Panc1 (cell line): ENCODE results near the gene C1S. TPM values are rescaled to one million over a fixed set of nuclear protein-coding genes. Genes with fewer than 3 reads are reported as not detected.

ENCODE experiments used
- ATAC-seq: fragments of 200-7000 bp; cut with Tn5 transposase; 2 replicates; pipeline ENCODE4 v1.9.1; 2020; ENCODE audit warnings: mild to moderate bottlenecking, moderate library complexity
- BruUV-seq: library from RNA; stranded (reverse); fragments of 400-500 nt; replicated peaks from 2 replicates; lab custom pipeline; 2021; lab: Mats Ljungman, UMichigan
- CTCF ChIA-PET: fragments of 300-600 bp; sonication (Branson Sonifier 250); formaldehyde crosslinking; loops from one replicate; lab custom pipeline; 2022; ENCODE audit warnings: antibody characterized with exemption; lab: Charles Lee
- POLR2A ChIA-PET: fragments of 300-600 bp; sonication (Branson Sonifier 250); formaldehyde crosslinking; loops from one replicate; lab custom pipeline; 2022; ENCODE audit warnings: antibody characterized with exemption; lab: Charles Lee
- DNase-seq: peaks from one replicate; pipeline ENCODE4 v3.0.0-alpha.2; 2010; ENCODE audit warnings: low read depth, low spot score
- H3K27ac ChIP-seq: 2 replicates; pipeline ENCODE4 v1.5.1; 2011; ENCODE audit warnings: mild to moderate bottlenecking, low read length, inconsistent platforms
- H3K27me3 ChIP-seq: fragments of 200-500 bp; sonication (Bioruptor generic); 2 replicates; pipeline ENCODE4 v1.6.0; 2014; ENCODE audit warnings: low read length, inconsistent platforms; ENCODE audit not compliant: control insufficient read depth, insufficient read depth
- H3K36me3 ChIP-seq: fragments of 200-500 bp; sonication (Bioruptor generic); 2 replicates; pipeline ENCODE4 v1.5.1; 2014; ENCODE audit warnings: inconsistent platforms, mild to moderate bottlenecking, low read length, moderate library complexity; ENCODE audit not compliant: control insufficient read depth, insufficient read depth
- H3K4me1 ChIP-seq: 2 replicates; pipeline ENCODE4 v1.5.1; 2011; ENCODE audit warnings: inconsistent platforms, mild to moderate bottlenecking, low read length, moderate library complexity; ENCODE audit not compliant: control insufficient read depth, insufficient read depth
- H3K4me3 ChIP-seq, 2 experiments: 2 replicates each; pipeline ENCODE4 v1.5.1; 2011 to 2012; ENCODE audit warnings: low read depth in 2 of 2, low read length in 2 of 2, mild to moderate bottlenecking in 2 of 2, inconsistent platforms in 1 of 2, moderate library complexity in 1 of 2
- H3K9me3 ChIP-seq: fragments of 200-500 bp; sonication (Bioruptor generic); 2 replicates; pipeline ENCODE4 v1.5.1; 2014; ENCODE audit warnings: low read depth, mild to moderate bottlenecking, inconsistent platforms, low read length, moderate library complexity; ENCODE audit not compliant: control insufficient read depth, insufficient read depth
- POLR2AphosphoS5 ChIP-seq: IDR thresholded peaks from 2 replicates; pipeline ENCODE4 v1.6.1; 2012; ENCODE audit warnings: mild to moderate bottlenecking, low read depth, low read length, moderate library complexity
- SIN3A ChIP-seq: IDR thresholded peaks from 2 replicates; pipeline ENCODE4 v1.6.1; 2012; ENCODE audit warnings: low read depth, mild to moderate bottlenecking, low read length, moderate library complexity, borderline replicate concordance; ENCODE audit not compliant: insufficient read depth
- TCF7L2 ChIP-seq: IDR thresholded peaks from 2 replicates; pipeline ENCODE4 v1.6.1; 2011; ENCODE audit warnings: mild to moderate bottlenecking, low read depth, low read length, inconsistent platforms
- in situ Hi-C: cut with HindIII; loops from 2 replicates; pipeline ENCODE4 v1.10.0; 2016; ENCODE audit warnings: low sequenced_read_pairs, low pct_unique_long_range_greater_than_20kb
- intact Hi-C: fragments of 100-400 bp; cut with micrococcal nuclease; formaldehyde crosslinking; loops from one replicate; pipeline ENCODE4 v1.10.0; 2022; ENCODE audit not compliant: unreplicated experiment
- total RNA-seq: library from RNA; stranded (reverse); gene quantifications from one replicate; pipeline ENCODE4 v1.2.1, GENCODE V29; 2021; ENCODE audit not compliant: unreplicated experiment
- TF ChIP-seq, protein P1 (sequence below): fragments of 450-650 bp; IDR thresholded peaks from 2 replicates; pipeline ENCODE4 v1.5.1; 2017; ENCODE audit warnings: mild to moderate bottlenecking
- TF ChIP-seq, protein P2 (sequence below), 2 experiments: IDR thresholded peaks; 2 replicates each; pipeline ENCODE4 v1.6.1; 2011 to 2012; ENCODE audit warnings: low read depth in 2 of 2, control low read depth in 1 of 2, low read length in 1 of 2, mild to moderate bottlenecking in 1 of 2, moderate library complexity in 1 of 2; ENCODE audit not compliant: insufficient read depth in 1 of 2

The C1S gene
- total RNA-seq, 1 experiment from 2014 or later, result 1.8 TPM

DNA sequence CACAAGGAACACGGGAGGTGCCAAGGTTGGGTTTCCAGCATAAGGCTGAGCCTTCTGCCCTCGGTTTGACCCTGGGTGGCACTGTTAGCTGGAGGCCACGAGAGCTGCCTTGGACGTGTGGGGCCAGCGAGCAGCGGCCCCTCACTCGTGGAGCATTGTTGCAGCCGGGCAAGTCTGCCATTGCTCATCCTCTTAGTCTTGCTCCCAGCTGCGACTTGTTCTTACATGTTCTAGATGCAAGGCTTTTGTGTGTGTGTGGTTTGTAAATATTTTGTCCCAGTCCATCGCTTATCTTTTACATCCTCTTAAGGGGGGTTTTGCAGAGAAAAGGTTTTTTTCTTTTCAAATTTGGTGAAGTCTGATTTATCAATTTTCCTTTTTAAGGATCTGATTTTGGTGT, 21.1 kb upstream of the C1S start:
- H3K27me3 ChIP-seq, result no peaks in the 10 kb centered on the region
- ATAC-seq, result no peak
- BruUV-seq, result no TSS peak
- in situ Hi-C loops (no loop called here), intact Hi-C loops (no loop called here)
- H3K4me3 ChIP-seq, result no peak overlapping the region
- DNase-seq, result no peak
- POLR2A ChIA-PET, result no interaction called here
- no peaks in the 10 kb centered on the region for H3K36me3 ChIP-seq
- CTCF ChIA-PET, result no interaction called here
- no peak overlapping the region for H3K27ac ChIP-seq
- no peaks in the 10 kb centered on the region for H3K9me3 ChIP-seq
- H3K4me1 ChIP-seq, result no peaks in the 10 kb centered on the region
- TF ChIP-seq, protein P1, sequence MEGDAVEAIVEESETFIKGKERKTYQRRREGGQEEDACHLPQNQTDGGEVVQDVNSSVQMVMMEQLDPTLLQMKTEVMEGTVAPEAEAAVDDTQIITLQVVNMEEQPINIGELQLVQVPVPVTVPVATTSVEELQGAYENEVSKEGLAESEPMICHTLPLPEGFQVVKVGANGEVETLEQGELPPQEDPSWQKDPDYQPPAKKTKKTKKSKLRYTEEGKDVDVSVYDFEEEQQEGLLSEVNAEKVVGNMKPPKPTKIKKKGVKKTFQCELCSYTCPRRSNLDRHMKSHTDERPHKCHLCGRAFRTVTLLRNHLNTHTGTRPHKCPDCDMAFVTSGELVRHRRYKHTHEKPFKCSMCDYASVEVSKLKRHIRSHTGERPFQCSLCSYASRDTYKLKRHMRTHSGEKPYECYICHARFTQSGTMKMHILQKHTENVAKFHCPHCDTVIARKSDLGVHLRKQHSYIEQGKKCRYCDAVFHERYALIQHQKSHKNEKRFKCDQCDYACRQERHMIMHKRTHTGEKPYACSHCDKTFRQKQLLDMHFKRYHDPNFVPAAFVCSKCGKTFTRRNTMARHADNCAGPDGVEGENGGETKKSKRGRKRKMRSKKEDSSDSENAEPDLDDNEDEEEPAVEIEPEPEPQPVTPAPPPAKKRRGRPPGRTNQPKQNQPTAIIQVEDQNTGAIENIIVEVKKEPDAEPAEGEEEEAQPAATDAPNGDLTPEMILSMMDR, result no peak
- no peak for TF ChIP-seq SIN3A
- no peak for TF ChIP-seq POLR2AphosphoS5
- TF ChIP-seq TCF7L2, result no peak
- TF ChIP-seq, protein P2, sequence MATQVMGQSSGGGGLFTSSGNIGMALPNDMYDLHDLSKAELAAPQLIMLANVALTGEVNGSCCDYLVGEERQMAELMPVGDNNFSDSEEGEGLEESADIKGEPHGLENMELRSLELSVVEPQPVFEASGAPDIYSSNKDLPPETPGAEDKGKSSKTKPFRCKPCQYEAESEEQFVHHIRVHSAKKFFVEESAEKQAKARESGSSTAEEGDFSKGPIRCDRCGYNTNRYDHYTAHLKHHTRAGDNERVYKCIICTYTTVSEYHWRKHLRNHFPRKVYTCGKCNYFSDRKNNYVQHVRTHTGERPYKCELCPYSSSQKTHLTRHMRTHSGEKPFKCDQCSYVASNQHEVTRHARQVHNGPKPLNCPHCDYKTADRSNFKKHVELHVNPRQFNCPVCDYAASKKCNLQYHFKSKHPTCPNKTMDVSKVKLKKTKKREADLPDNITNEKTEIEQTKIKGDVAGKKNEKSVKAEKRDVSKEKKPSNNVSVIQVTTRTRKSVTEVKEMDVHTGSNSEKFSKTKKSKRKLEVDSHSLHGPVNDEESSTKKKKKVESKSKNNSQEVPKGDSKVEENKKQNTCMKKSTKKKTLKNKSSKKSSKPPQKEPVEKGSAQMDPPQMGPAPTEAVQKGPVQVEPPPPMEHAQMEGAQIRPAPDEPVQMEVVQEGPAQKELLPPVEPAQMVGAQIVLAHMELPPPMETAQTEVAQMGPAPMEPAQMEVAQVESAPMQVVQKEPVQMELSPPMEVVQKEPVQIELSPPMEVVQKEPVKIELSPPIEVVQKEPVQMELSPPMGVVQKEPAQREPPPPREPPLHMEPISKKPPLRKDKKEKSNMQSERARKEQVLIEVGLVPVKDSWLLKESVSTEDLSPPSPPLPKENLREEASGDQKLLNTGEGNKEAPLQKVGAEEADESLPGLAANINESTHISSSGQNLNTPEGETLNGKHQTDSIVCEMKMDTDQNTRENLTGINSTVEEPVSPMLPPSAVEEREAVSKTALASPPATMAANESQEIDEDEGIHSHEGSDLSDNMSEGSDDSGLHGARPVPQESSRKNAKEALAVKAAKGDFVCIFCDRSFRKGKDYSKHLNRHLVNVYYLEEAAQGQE (IDR thresholded peaks at IDR 0.05; ENCODE audit: insufficient read depth in 1 of 2, low read depth in 2 of 2, low read length in 1 of 2), result no peak

DNA sequence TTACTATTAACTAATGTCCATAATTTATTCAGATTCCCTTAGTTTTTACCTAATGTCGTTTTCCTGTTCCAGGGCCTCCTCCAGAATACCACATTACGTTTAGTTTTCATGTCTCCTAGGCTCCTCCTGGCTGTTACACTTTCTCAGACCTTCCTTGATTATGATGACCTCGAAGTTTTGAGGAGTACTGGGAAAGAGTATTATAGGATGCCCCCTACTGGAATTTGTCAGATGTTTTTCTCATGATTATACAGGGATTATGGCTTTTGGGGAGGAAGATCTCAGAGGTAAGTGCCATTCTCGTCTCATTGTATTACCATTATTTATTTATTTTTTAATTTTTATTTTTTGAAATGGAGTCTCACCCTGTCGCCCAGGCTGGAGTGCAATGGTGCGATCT, 17.7 kb upstream of the C1S start:
- BruUV-seq, result no TSS peak
- no peak for DNase-seq
- ChIA-PET CTCF (no interaction called here), POLR2A (no interaction called here)
- no peak for TF ChIP-seq POLR2AphosphoS5
- TF ChIP-seq, protein P1, result peak; percentile 40; the same call in 1 of the 2 replicates
- no peak overlapping the region for H3K4me3 ChIP-seq
- ATAC-seq, result no peak
- H3K27me3 ChIP-seq, result no peaks in the 10 kb centered on the region
- H3K36me3 ChIP-seq, result no peaks in the 10 kb centered on the region
- H3K4me1 ChIP-seq, result no peaks in the 10 kb centered on the region
- in situ Hi-C loops (no loop called here), intact Hi-C loops (no loop called here)
- no peak overlapping the region for H3K27ac ChIP-seq
- no peaks in the 10 kb centered on the region for H3K9me3 ChIP-seq
